Upper lobe of left lung (tissue), 4 donors: ENCODE measurements around the gene NAGS.

Experiments used
- POLR2A ChIP-seq, 4 donors: fragments of 450-650 bp; IDR thresholded peaks; one replicate each; pipeline ENCODE4 v1.5.1; 2016 to 2017; ENCODE audit warnings: antibody characterized with exemption in 4 of 4, mild to moderate bottlenecking in 2 of 4
- TF ChIP-seq, protein P1 (sequence below), 6 experiments: fragments of 450-650 bp in 4 of 6; fragments of 200-600 bp in 2 of 6; sonication (generic) in 2 of 6; IDR thresholded peaks; one replicate each; pipeline ENCODE4 v1.5.1; 2016 to 2019; ENCODE audit warnings: antibody characterized with exemption in 6 of 6

- peak in 2 of 4 donors; percentile 28 to 57 for TF ChIP-seq POLR2A (IDR thresholded peaks at IDR 0.05)
- TF ChIP-seq, protein P1, sequence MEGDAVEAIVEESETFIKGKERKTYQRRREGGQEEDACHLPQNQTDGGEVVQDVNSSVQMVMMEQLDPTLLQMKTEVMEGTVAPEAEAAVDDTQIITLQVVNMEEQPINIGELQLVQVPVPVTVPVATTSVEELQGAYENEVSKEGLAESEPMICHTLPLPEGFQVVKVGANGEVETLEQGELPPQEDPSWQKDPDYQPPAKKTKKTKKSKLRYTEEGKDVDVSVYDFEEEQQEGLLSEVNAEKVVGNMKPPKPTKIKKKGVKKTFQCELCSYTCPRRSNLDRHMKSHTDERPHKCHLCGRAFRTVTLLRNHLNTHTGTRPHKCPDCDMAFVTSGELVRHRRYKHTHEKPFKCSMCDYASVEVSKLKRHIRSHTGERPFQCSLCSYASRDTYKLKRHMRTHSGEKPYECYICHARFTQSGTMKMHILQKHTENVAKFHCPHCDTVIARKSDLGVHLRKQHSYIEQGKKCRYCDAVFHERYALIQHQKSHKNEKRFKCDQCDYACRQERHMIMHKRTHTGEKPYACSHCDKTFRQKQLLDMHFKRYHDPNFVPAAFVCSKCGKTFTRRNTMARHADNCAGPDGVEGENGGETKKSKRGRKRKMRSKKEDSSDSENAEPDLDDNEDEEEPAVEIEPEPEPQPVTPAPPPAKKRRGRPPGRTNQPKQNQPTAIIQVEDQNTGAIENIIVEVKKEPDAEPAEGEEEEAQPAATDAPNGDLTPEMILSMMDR (IDR thresholded peaks at IDR 0.05), result no peak
Observed at GRCh38 chr17:44014437-44015172, 10.2 kb downstream of the NAGS start, which contains the start of gene TMEM101.
